Spleen (tissue), 11 donors: Measurements from ENCODE around the gene FOXP1. TPM values are rescaled to one million over a fixed set of nuclear protein-coding genes. Genes with fewer than 3 reads are reported as not detected.

Source experiments
- DNase-seq: peaks from one replicate; pipeline ENCODE4 v3.0.0-alpha.2; 2020
- H3K27ac ChIP-seq, 8 donors: fragments of 200-600 bp; sonication (generic) in 7 of 8; 1 replicate in 4 of 8; 2 replicates in 4 of 8; pipeline versions ENCODE4 v1.5.0 to v1.8.0; 2016 to 2021; ENCODE audit warnings: inconsistent platforms in 4 of 8, mild to moderate bottlenecking in 4 of 8, moderate library complexity in 1 of 8
- H3K27me3 ChIP-seq, 7 donors: fragments of 200-600 bp; sonication (generic) in 6 of 7; replicated peaks in 1 of 7; 1 replicate in 4 of 7; 2 replicates in 3 of 7; pipeline versions ENCODE4 v1.5.0 to v1.8.0; 2016 to 2021; ENCODE audit warnings: inconsistent platforms in 3 of 7, mild to moderate bottlenecking in 1 of 7
- H3K36me3 ChIP-seq, 6 donors: fragments of 200-600 bp; sonication (generic) in 5 of 6; 1 replicate in 4 of 6; 2 replicates in 2 of 6; pipeline versions ENCODE4 v1.5.0 to v1.8.0; 2016 to 2021; ENCODE audit warnings: inconsistent platforms in 2 of 6
- H3K4me1 ChIP-seq, 6 donors: fragments of 200-600 bp; sonication (generic) in 5 of 6; 1 replicate in 3 of 6; 2 replicates in 3 of 6; pipeline versions ENCODE4 v1.5.0 to v1.8.0; 2016 to 2021; ENCODE audit warnings: inconsistent platforms in 3 of 6
- H3K4me3 ChIP-seq, 8 donors: fragments of 200-600 bp; sonication (generic) in 7 of 8; 1 replicate in 4 of 8; 2 replicates in 4 of 8; pipeline versions ENCODE4 v1.5.0 to v1.8.0; 2016 to 2021; ENCODE audit warnings: inconsistent platforms in 4 of 8, mild to moderate bottlenecking in 4 of 8, moderate library complexity in 2 of 8
- H3K9me3 ChIP-seq, 8 donors: fragments of 200-600 bp; sonication (generic) in 7 of 8; 1 replicate in 4 of 8; 2 replicates in 4 of 8; pipeline versions ENCODE4 v1.5.0 to v1.8.0; 2016 to 2021; ENCODE audit warnings: inconsistent platforms in 4 of 8
- CTCF ChIP-seq, 11 experiments: fragments of 200-600 bp in 7 of 11; fragments of 450-650 bp in 4 of 11; sonication (generic) in 4 of 11; IDR thresholded peaks in 8 of 11; conservative IDR thresholded peaks in 3 of 11; 1 replicate in 7 of 11; 2 replicates in 4 of 11; pipeline versions ENCODE4 v1.4.0 to v1.8.0; 2016 to 2021; ENCODE audit warnings: antibody characterized with exemption in 11 of 11, inconsistent platforms in 4 of 11, mild to moderate bottlenecking in 1 of 11
- POLR2A ChIP-seq, 3 donors: fragments of 450-650 bp; IDR thresholded peaks; one replicate each; pipeline ENCODE4 v1.5.1; 2017; ENCODE audit warnings: antibody characterized with exemption in 3 of 3, mild to moderate bottlenecking in 1 of 3
- POLR2AphosphoS5 ChIP-seq, 3 donors: sonication (generic); formaldehyde crosslinking; IDR thresholded peaks; one replicate each; pipeline ENCODE4 v1.5.1; 2017; ENCODE audit warnings: antibody characterized with exemption in 3 of 3
- WGBS, 5 donors: extraction: QIAGEN DNeasy Blood & Tissue Kit in 3 of 5; methylation state at CpG; one replicate each; pipeline versions ENCODE4 v1.1.5 to v1.1.7; 2013 to 2018; 5-methylcytosine and 5-hydroxymethylcytosine counted together
- intact Hi-C: fragments of 100-400 bp; cut with DNase I; formaldehyde crosslinking; loops from one replicate; pipeline ENCODE4 v1.15.0; 2023; ENCODE audit warnings: low total_unique reads
- polyA plus RNA-seq, 3 donors: library from polyadenylated mRNA; stranded (reverse); fragments of 200-250 nt; gene quantifications; one replicate each; pipeline ENCODE4 v1.2.1, GENCODE V29; 2013
- total RNA-seq, 7 donors: library from RNA; depleted of rRNA in 3 of 7; stranded (reverse); fragments of >200 nt in 3 of 7; fragmentation: NEBNext Ultra II Directional in 4 of 7; extraction: Animal tissue kit (Norgen Biotek cat#: 25700) in 4 of 7; gene quantifications; one replicate each; pipeline versions ENCODE4 v1.1.0 to v1.2.1, GENCODE V29; 2016 to 2021
- donor health status: healthy with polysubstance abuse.
- donor health status: DM: no; HTN: no; CAD: no; lungs with moderate emphysema.
- donor health status: DM: no; HTN: no; CAD: no.
- donor health status: Bipolar disorder and iron deficiency.
- donor health status: healthy.
- donor health status: DM: no; HTN: no; CAD: no.
- donor health status: DM: yes; HTN: yes; CAD: no.

FOXP1 gene
- total and polyA plus RNA-seq, 10 donors: 11.1 to 202 (median 153) TPM

- intact Hi-C loops: no loop called here
- Histone ChIP-seq H3K36me3 (peaks cover 0 to 40% (median 6%) of the 10 kb centered on the region in 6 donors), H3K27ac (no peak overlapping the region), H3K27me3 (no peaks in the 10 kb centered on the region), H3K9me3 (no peaks in the 10 kb centered on the region), H3K4me1 (peaks cover 8 to 71% (median 31%) of the 10 kb centered on the region in 6 donors), H3K4me3 (no peak overlapping the region)
- 91 to 98% (median 92%) methylated on average over 6 of the region's 6 CpGs for WGBS, 5 donors
- TF ChIP-seq POLR2AphosphoS5 (IDR thresholded peaks at IDR 0.05): no peak
- TF ChIP-seq CTCF (IDR thresholded peaks at IDR 0.05 in 8 of 11, conservative IDR thresholded peaks at IDR 0.05 in 3 of 11): no peak
- TF ChIP-seq POLR2A (IDR thresholded peaks at IDR 0.05): no peak
- no peak for DNase-seq
These were observed 580.0 kb downstream of the FOXP1 start for GRCh38 chr3:71003511-71003910.

- Histone ChIP-seq H3K4me3 (no peak overlapping the region), H3K36me3 (peaks cover 0 to 52% (median 6%) of the 10 kb centered on the region in 6 donors), H3K27ac (no peak overlapping the region), H3K27me3 (no peaks in the 10 kb centered on the region), H3K9me3 (no peaks in the 10 kb centered on the region), H3K4me1 (peaks cover 6 to 59% (median 20%) of the 10 kb centered on the region in 6 donors)
- intact Hi-C loops: no loop called here
- 89 to 96% (median 93%) methylated on average over 2 of the region's 2 CpGs for WGBS, 5 donors
- TF ChIP-seq POLR2A (IDR thresholded peaks at IDR 0.05) (no peak), POLR2AphosphoS5 (IDR thresholded peaks at IDR 0.05) (no peak), CTCF (IDR thresholded peaks at IDR 0.05 in 8 of 11, conservative IDR thresholded peaks at IDR 0.05 in 3 of 11) (no peak)
- DNase-seq: no peak
These were observed 581.2 kb downstream of the FOXP1 start for GRCh38 chr3:71002298-71002697.

- TF ChIP-seq POLR2AphosphoS5 (IDR thresholded peaks at IDR 0.05) (no peak), POLR2A (IDR thresholded peaks at IDR 0.05) (no peak), CTCF (IDR thresholded peaks at IDR 0.05 in 8 of 11, conservative IDR thresholded peaks at IDR 0.05 in 3 of 11) (no peak)
- peaks cover 0 to 61% (median 6%) of the 10 kb centered on the region in 6 donors for H3K36me3 ChIP-seq
- DNase-seq: no peak
- no peaks in the 10 kb centered on the region for H3K9me3 ChIP-seq
- WGBS, 5 donors: 88 to 93% (median 91%) methylated on average over 5 of the region's 5 CpGs
- no peak overlapping the region for H3K27ac ChIP-seq
- no peak overlapping the region for H3K4me3 ChIP-seq
- H3K4me1 ChIP-seq: peaks cover 0 to 50% (median 11%) of the 10 kb centered on the region in 6 donors
- no peaks in the 10 kb centered on the region for H3K27me3 ChIP-seq
- intact Hi-C loops: no loop called here
These were observed 582.2 kb downstream of the FOXP1 start for GRCh38 chr3:71001303-71001830.

GRCh38 chr3:71000483-71000882 is 583.0 kb downstream of the FOXP1 start:
- Histone ChIP-seq H3K27ac (no peak overlapping the region), H3K9me3 (no peaks in the 10 kb centered on the region), H3K27me3 (no peaks in the 10 kb centered on the region), H3K4me3 (no peak overlapping the region), H3K4me1 (peaks cover 0 to 46% (median 9%) of the 10 kb centered on the region in 6 donors), H3K36me3 (peaks cover 0 to 70% (median 6%) of the 10 kb centered on the region in 6 donors)
- DNase-seq: no peak
- TF ChIP-seq POLR2AphosphoS5 (IDR thresholded peaks at IDR 0.05) (no peak), POLR2A (IDR thresholded peaks at IDR 0.05) (no peak), CTCF (IDR thresholded peaks at IDR 0.05 in 8 of 11, conservative IDR thresholded peaks at IDR 0.05 in 3 of 11) (no peak)
- 83 to 90% (median 85%) methylated on average over 6 of the region's 6 CpGs for WGBS, 5 donors
- intact Hi-C loops: no loop called here
